HG03045 (cell line): ENCODE results near the gene ZBTB2.
A peak's percentile ranks its signal among the peaks of the same experiment; 100 is the strongest.
"Not testable (repeated sequence)": the region's sequence is repeated elsewhere in the genome, so short reads cannot be mapped to it uniquely, and the experiment has no call there.

Experiments used
- ATAC-seq: cut with Tn5 transposase; IDR thresholded peaks from one replicate; pipeline ENCODE4 v1.9.1; 2021; ENCODE audit warnings: mild to moderate bottlenecking, moderate library complexity; ENCODE audit not compliant: unreplicated experiment

ZBTB2 gene

GRCh38 chr6:151338651-151339200, 52.6 kb downstream of the ZBTB2 start:
- no peak for ATAC-seq

- ATAC-seq, result no peak
Observed at GRCh38 chr6:151335930-151336329, 55.4 kb downstream of the ZBTB2 start.

GRCh38 chr6:151330130-151330696, 61.1 kb downstream of the ZBTB2 start:
- no peak for ATAC-seq

GRCh38 chr6:151327101-151327500, 64.3 kb downstream of the ZBTB2 start:
- no peak for ATAC-seq

- ATAC-seq, result no peak
Observed at GRCh38 chr6:151326116-151326825, 65.1 kb downstream of the ZBTB2 start.

GRCh38 chr6:151325075-151326050, 66.0 kb downstream of the ZBTB2 start:
- ATAC-seq, result no peak

GRCh38 chr6:151324488-151324825, 66.9 kb downstream of the ZBTB2 start:
- ATAC-seq, result peak; percentile 18

- peak; percentile 69 for ATAC-seq
Observed at GRCh38 chr6:151323791-151324487, 67.4 kb downstream of the ZBTB2 start.

- ATAC-seq, result no peak
Observed at GRCh38 chr6:151322570-151322969, 68.8 kb downstream of the ZBTB2 start.

- ATAC-seq, result no peak
Observed at GRCh38 chr6:151321438-151321837, 69.9 kb downstream of the ZBTB2 start.

- ATAC-seq, result no peak
Observed at GRCh38 chr6:151320140-151320539, 71.2 kb downstream of the ZBTB2 start.

GRCh38 chr6:151317995-151318365, 73.4 kb downstream of the ZBTB2 start:
- ATAC-seq, result no peak

- ATAC-seq, result no peak
Observed at GRCh38 chr6:151317103-151317994, 74.0 kb downstream of the ZBTB2 start.

GRCh38 chr6:151315661-151316060, 75.7 kb downstream of the ZBTB2 start:
- not testable (repeated sequence) for ATAC-seq
